GM12878 (cell line): ENCODE measurements around the gene NKX2-3. TPM values are rescaled to one million over a fixed set of nuclear protein-coding genes. Genes with fewer than 3 reads are reported as not detected.

Source experiments
- ATAC-seq: fragments of 200-7000 bp; cut with Tn5 transposase; 3 replicates; pipeline ENCODE4 v1.9.1; 2020; ENCODE audit warnings: mild to moderate bottlenecking, moderate library complexity
- BruUV-seq: library from RNA; stranded (reverse); fragments of 400-500 nt; replicated peaks from 2 replicates; lab custom pipeline; 2021; lab: Mats Ljungman, UMichigan
- CTCF ChIA-PET: fragments of 300-600 bp; sonication (Branson Sonifier 250); formaldehyde crosslinking; extraction: SDS; loops from one replicate; lab custom pipeline; 2021; ENCODE audit warnings: inconsistent platforms; lab: Yijun Ruan, JAX
- POLR2A ChIA-PET: fragments of 350-600 bp; formaldehyde crosslinking; extraction: SDS; loops from one replicate; lab custom pipeline; 2021; ENCODE audit warnings: inconsistent platforms; lab: Charles Lee
- RAD21 ChIA-PET: fragments of 300-600 bp; sonication (Branson Sonifier 250); formaldehyde crosslinking; loops from one replicate; lab custom pipeline; 2023; ENCODE audit warnings: antibody characterized with exemption; ENCODE audit not compliant: unreplicated experiment; lab: Charles Lee
- SMC1A ChIA-PET: fragments of 300-600 bp; sonication (Branson Sonifier 250); formaldehyde crosslinking; loops from one replicate; lab custom pipeline; 2023; ENCODE audit not compliant: unreplicated experiment, uncharacterized antibody; lab: Charles Lee
- DNase-seq: peaks from one replicate; pipeline ENCODE4 v3.0.0-alpha.2; 2011; ENCODE audit warnings: low read depth, low spot score
- FAIRE-seq: peaks from 3 replicates; lab custom pipeline; 2011; peaks lifted over from hg19 to GRCh38; lab: Jason Lieb, UNC
- H2AFZ ChIP-seq: 2 replicates; pipeline ENCODE4 v1.6.0; 2011; ENCODE audit warnings: low read depth, low read length, control low read depth; ENCODE audit not compliant: control insufficient read depth
- H3K27ac ChIP-seq: 2 replicates; pipeline ENCODE4 v1.5.1; 2011; ENCODE audit warnings: control low read depth; ENCODE audit not compliant: control insufficient read depth, insufficient read depth
- H3K27me3 ChIP-seq, 2 experiments: replicated peaks in 1 of 2; 2 replicates each; pipeline versions ENCODE4 v1.6.0 to v1.6.1; 2011; ENCODE audit warnings: low read length in 1 of 2; ENCODE audit not compliant: control insufficient read depth in 2 of 2, insufficient read depth in 2 of 2
- H3K36me3 ChIP-seq, 2 experiments: 2 replicates each; pipeline ENCODE4 v1.5.1; 2011; ENCODE audit warnings: low read length in 1 of 2; ENCODE audit not compliant: control insufficient read depth in 2 of 2, insufficient read depth in 2 of 2
- H3K4me1 ChIP-seq: 2 replicates; pipeline ENCODE4 v1.6.1; 2011; ENCODE audit warnings: mild to moderate bottlenecking, low read length, moderate library complexity, mixed read lengths; ENCODE audit not compliant: control insufficient read depth, insufficient read depth
- H3K4me2 ChIP-seq: 2 replicates; pipeline ENCODE4 v1.6.0; 2011; ENCODE audit warnings: control low read depth; ENCODE audit not compliant: control insufficient read depth, insufficient read depth
- H3K4me3 ChIP-seq: fragments of 200-600 bp; sonication (generic); 2 replicates; pipeline ENCODE4 v1.5.1; 2016
- H3K79me2 ChIP-seq: 2 replicates; pipeline ENCODE4 v1.6.0; 2011; ENCODE audit warnings: low read length; ENCODE audit not compliant: control insufficient read depth, insufficient read depth
- H3K9ac ChIP-seq: 2 replicates; pipeline ENCODE4 v1.8.0; 2011; ENCODE audit warnings: low read length, control low read depth, mixed read lengths; ENCODE audit not compliant: control insufficient read depth, insufficient read depth
- H3K9me3 ChIP-seq: replicated peaks from 3 replicates; pipeline ENCODE4 v1.5.1; 2011; ENCODE audit warnings: mild to moderate bottlenecking, low read length; ENCODE audit not compliant: control insufficient read depth, insufficient read depth
- H4K20me1 ChIP-seq: 2 replicates; pipeline ENCODE4 v1.6.0; 2011; ENCODE audit not compliant: control insufficient read depth, insufficient read depth
- BRCA1 ChIP-seq: IDR thresholded peaks from 2 replicates; pipeline ENCODE4 v1.6.1; 2011; ENCODE audit warnings: low read depth, low read length, improper control_type of control experiment
- EP300 ChIP-seq, 2 experiments: fragments of 150-350 bp in 1 of 2; IDR thresholded peaks; 2 replicates each; pipeline ENCODE4 v1.6.1; 2011 to 2012; ENCODE audit warnings: low read depth in 2 of 2, low read length in 2 of 2, borderline replicate concordance in 1 of 2, improper control_type of control experiment in 1 of 2, inconsistent platforms in 1 of 2; ENCODE audit not compliant: control insufficient read depth in 1 of 2
- JUND ChIP-seq: IDR thresholded peaks from 2 replicates; pipeline ENCODE4 v1.6.1; 2012; ENCODE audit warnings: low read depth, mild to moderate bottlenecking, low read length, improper control_type of control experiment, moderate library complexity
- MAX ChIP-seq: IDR thresholded peaks from 2 replicates; pipeline ENCODE4 v1.6.1; 2012; ENCODE audit warnings: low read depth, low read length, improper control_type of control experiment
- MTA2 ChIP-seq: fragments of 450-650 bp; IDR thresholded peaks from 2 replicates; pipeline ENCODE4 v1.6.1; 2016; ENCODE audit warnings: low read depth, mild to moderate bottlenecking, moderate library complexity
- NBN ChIP-seq: fragments of 450-650 bp; IDR thresholded peaks from 2 replicates; pipeline ENCODE4 v1.6.1; 2016
- SRF ChIP-seq, 2 experiments: IDR thresholded peaks; 2 replicates each; pipeline ENCODE4 v1.6.1; 2011; ENCODE audit warnings: low read depth in 2 of 2, low read length in 2 of 2, mild to moderate bottlenecking in 1 of 2, moderate library complexity in 1 of 2
- ZBTB33 ChIP-seq: fragments of 450-650 bp; IDR thresholded peaks from 2 replicates; pipeline ENCODE4 v1.6.1; 2017; ENCODE audit warnings: mild to moderate bottlenecking
- WGBS: methylation state at CpG from one replicate; pipeline ENCODE4 v1.1.6; 2016; ENCODE audit warnings: low lambda C conversion rate; ENCODE audit not compliant: insufficient replicate concordance, insufficient coverage; ENCODE audit errors: missing lambda C conversion rate; 5-methylcytosine and 5-hydroxymethylcytosine counted together
- in situ Hi-C: fragments of 300-500 bp; cut with MboI; formaldehyde crosslinking; loops from 9 replicates; pipeline ENCODE4 v1.14.3; 2018; ENCODE audit warnings: mixed read lengths
- intact Hi-C: fragments of 100-400 bp; cut with micrococcal nuclease; formaldehyde crosslinking; loops from one replicate; pipeline ENCODE4 v1.14.2; 2022; ENCODE audit not compliant: unreplicated experiment
- polyA plus RNA-seq, 11 experiments: library from polyadenylated mRNA; depleted of rRNA in 4 of 11; unstranded in 6 of 11; stranded (reverse) in 5 of 11; fragments of >200 nt; fragmentation: Nextera tagmentation in 4 of 11; fragmentation: Illumina TruSeq in 1 of 11; extraction: Ambion mirVana in 4 of 11; extraction: Trizol in 1 of 11; gene quantifications; 1 replicate in 1 of 11; 2 replicates in 10 of 11; pipeline versions ENCODE4 v1.2.1 to v1.2.3, GENCODE V29; 2011 to 2016; ENCODE audit warnings: inconsistent platforms in 2 of 11, missing spikeins in 2 of 11, low read depth in 1 of 11
- total RNA-seq, 4 experiments: library from RNA; depleted of rRNA in 3 of 4; stranded (reverse); fragments of >200 nt in 3 of 4; fragmentation: Illumina TruSeq in 1 of 4; extraction: Trizol in 1 of 4; gene quantifications; 2 replicates each; pipeline versions ENCODE4 v1.2.1 to v1.2.3, GENCODE V29; 2013 to 2021

The NKX2-3 gene
- total and polyA plus RNA-seq, 10 of the 15 experiments (the other 5 are each of a cell fraction or from before 2014, with no cell fraction given): not detected

DNA sequence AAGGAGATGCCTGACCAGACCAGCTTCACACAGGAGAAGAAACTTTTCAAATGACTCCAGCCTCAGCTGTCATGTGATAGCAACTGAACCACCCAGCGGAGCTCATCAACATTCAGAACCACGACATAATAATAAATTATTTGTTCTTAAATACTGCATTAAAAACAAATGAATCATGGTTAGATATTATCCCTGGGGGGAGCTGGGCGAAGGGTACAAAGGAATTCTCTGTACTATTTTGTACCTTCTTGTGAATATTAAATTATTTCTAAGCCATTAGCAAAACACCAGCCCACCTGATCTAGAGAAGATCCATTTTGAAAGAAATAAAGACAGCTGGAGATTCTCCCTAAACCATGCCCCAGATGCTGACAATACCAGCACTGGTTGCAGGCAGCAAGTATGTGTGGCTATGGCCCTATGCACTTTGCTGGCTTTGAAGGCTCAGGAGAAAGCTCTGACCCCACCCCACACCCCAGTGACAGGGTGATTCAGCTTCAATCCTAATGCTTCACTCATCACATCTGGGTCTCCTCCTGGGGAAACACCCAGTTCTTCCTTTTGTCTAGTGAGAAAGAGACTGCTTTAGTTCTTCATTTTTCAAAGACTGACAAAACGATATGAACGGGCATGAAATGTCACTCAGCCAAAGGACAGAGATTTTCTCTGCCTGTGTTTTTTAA lies 45.5 kb upstream of the NKX2-3 start (continued):
- no peak for TF ChIP-seq BRCA1
- TF ChIP-seq ZBTB33: no peak
- TF ChIP-seq MTA2: no peak
- TF ChIP-seq NBN: no peak
- no peak for TF ChIP-seq EP300 (IDR thresholded peaks at IDR 0.05; ENCODE audit: borderline replicate concordance in 1 of 2, control insufficient read depth in 1 of 2, low read depth in 2 of 2, low read length in 2 of 2)
- TF ChIP-seq MAX: no peak

DNA sequence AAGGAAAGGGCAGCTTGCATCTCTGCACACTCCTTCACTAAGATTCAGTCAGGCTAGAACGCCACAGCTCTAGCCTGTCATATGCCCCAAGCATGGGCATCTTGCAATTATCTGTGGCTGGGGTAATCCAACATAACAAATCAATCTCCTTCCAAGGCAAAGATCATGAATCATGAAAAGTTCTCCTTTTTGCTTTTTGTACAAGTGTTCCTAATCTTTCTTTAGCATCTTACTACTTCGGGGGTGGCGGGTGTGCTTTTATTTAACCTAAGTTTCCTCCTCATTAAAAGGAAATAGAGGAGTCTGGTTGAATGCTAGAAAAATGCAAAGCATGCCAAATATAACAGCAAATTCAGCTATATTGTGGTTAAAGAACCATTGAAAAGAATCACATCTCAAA lies 43.5 kb upstream of the NKX2-3 start:
- ChIA-PET CTCF (no interaction called here), SMC1A (no interaction called here), POLR2A (no interaction called here), RAD21 (no interaction called here)
- no peaks in the 10 kb centered on the region for H4K20me1 ChIP-seq
- intact Hi-C loops: no loop called here
- FAIRE-seq (no peak), ATAC-seq (no peak), DNase-seq (no peak)
- no peaks in the 10 kb centered on the region for H3K36me3 ChIP-seq
- H3K79me2 ChIP-seq: no peaks in the 10 kb centered on the region
- no peaks in the 10 kb centered on the region for H3K4me1 ChIP-seq
- peaks cover 1 to 8% of the 10 kb centered on the region in 2 experiments; a peak in 2 of 4 replicates for H3K27me3 ChIP-seq
- H3K4me3 ChIP-seq: no peak overlapping the region
- H3K27ac ChIP-seq: no peak overlapping the region
- TF ChIP-seq SRF (IDR thresholded peaks at IDR 0.05; ENCODE audit: low read depth in 2 of 2, low read length in 2 of 2) (no peak), JUND (no peak)
- 0% methylated on average over 3 of the region's 3 CpGs for WGBS
- H3K9me3 ChIP-seq: no peaks in the 10 kb centered on the region; the same call in 2 of the 3 replicates
- in situ Hi-C loops: no loop called here
- H3K9ac ChIP-seq: no peak overlapping the region
- no peak overlapping the region for H3K4me2 ChIP-seq
- BruUV-seq: no TSS peak
- no peak overlapping the region for H2AFZ ChIP-seq
